ENCODE data around the gene BTK. TPM values are rescaled to one million over a fixed set of nuclear protein-coding genes. Genes with fewer than 3 reads are reported as not detected.

The BTK gene
- total and polyA plus RNA-seq, 9 of the 15 experiments (the other 6 are each of a cell fraction or from before 2014, with no cell fraction given): 14.9 to 93.4 (median 65.2) TPM

- TF ChIP-seq, protein P1, sequence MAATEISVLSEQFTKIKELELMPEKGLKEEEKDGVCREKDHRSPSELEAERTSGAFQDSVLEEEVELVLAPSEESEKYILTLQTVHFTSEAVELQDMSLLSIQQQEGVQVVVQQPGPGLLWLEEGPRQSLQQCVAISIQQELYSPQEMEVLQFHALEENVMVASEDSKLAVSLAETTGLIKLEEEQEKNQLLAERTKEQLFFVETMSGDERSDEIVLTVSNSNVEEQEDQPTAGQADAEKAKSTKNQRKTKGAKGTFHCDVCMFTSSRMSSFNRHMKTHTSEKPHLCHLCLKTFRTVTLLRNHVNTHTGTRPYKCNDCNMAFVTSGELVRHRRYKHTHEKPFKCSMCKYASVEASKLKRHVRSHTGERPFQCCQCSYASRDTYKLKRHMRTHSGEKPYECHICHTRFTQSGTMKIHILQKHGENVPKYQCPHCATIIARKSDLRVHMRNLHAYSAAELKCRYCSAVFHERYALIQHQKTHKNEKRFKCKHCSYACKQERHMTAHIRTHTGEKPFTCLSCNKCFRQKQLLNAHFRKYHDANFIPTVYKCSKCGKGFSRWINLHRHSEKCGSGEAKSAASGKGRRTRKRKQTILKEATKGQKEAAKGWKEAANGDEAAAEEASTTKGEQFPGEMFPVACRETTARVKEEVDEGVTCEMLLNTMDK (IDR thresholded peaks at IDR 0.05; ENCODE audit: borderline replicate concordance, insufficient read depth, low read depth, low read length, poor library complexity, severe bottlenecking): no peak
- TF ChIP-seq, protein P2, sequence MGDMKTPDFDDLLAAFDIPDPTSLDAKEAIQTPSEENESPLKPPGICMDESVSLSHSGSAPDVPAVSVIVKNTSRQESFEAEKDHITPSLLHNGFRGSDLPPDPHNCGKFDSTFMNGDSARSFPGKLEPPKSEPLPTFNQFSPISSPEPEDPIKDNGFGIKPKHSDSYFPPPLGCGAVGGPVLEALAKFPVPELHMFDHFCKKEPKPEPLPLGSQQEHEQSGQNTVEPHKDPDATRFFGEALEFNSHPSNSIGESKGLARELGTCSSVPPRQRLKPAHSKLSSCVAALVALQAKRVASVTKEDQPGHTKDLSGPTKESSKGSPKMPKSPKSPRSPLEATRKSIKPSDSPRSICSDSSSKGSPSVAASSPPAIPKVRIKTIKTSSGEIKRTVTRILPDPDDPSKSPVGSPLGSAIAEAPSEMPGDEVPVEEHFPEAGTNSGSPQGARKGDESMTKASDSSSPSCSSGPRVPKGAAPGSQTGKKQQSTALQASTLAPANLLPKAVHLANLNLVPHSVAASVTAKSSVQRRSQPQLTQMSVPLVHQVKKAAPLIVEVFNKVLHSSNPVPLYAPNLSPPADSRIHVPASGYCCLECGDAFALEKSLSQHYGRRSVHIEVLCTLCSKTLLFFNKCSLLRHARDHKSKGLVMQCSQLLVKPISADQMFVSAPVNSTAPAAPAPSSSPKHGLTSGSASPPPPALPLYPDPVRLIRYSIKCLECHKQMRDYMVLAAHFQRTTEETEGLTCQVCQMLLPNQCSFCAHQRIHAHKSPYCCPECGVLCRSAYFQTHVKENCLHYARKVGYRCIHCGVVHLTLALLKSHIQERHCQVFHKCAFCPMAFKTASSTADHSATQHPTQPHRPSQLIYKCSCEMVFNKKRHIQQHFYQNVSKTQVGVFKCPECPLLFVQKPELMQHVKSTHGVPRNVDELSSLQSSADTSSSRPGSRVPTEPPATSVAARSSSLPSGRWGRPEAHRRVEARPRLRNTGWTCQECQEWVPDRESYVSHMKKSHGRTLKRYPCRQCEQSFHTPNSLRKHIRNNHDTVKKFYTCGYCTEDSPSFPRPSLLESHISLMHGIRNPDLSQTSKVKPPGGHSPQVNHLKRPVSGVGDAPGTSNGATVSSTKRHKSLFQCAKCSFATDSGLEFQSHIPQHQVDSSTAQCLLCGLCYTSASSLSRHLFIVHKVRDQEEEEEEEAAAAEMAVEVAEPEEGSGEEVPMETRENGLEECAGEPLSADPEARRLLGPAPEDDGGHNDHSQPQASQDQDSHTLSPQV (IDR thresholded peaks at IDR 0.05): no peak
- no peak for TF ChIP-seq ZNF699 (CRISPR knock-in tag; IDR thresholded peaks at IDR 0.05; ENCODE audit: insufficient replicate concordance)
- TF ChIP-seq HIVEP1 (CRISPR knock-in tag; IDR thresholded peaks at IDR 0.05): peak; percentile 25; the same call in 1 of the 2 replicates
- TF ChIP-seq ZNF311 (CRISPR knock-in tag; IDR thresholded peaks at IDR 0.05): no peak
- TF ChIP-seq MIER1 (IDR thresholded peaks at IDR 0.05; ENCODE audit: low read depth): no peak
- TF ChIP-seq EP400 (IDR thresholded peaks at IDR 0.05): peak; percentile 95
- TF ChIP-seq ZBTB1 (CRISPR knock-in tag; IDR thresholded peaks at IDR 0.05; ENCODE audit: borderline replicate concordance, low read depth): no peak
- TF ChIP-seq, protein P3, sequence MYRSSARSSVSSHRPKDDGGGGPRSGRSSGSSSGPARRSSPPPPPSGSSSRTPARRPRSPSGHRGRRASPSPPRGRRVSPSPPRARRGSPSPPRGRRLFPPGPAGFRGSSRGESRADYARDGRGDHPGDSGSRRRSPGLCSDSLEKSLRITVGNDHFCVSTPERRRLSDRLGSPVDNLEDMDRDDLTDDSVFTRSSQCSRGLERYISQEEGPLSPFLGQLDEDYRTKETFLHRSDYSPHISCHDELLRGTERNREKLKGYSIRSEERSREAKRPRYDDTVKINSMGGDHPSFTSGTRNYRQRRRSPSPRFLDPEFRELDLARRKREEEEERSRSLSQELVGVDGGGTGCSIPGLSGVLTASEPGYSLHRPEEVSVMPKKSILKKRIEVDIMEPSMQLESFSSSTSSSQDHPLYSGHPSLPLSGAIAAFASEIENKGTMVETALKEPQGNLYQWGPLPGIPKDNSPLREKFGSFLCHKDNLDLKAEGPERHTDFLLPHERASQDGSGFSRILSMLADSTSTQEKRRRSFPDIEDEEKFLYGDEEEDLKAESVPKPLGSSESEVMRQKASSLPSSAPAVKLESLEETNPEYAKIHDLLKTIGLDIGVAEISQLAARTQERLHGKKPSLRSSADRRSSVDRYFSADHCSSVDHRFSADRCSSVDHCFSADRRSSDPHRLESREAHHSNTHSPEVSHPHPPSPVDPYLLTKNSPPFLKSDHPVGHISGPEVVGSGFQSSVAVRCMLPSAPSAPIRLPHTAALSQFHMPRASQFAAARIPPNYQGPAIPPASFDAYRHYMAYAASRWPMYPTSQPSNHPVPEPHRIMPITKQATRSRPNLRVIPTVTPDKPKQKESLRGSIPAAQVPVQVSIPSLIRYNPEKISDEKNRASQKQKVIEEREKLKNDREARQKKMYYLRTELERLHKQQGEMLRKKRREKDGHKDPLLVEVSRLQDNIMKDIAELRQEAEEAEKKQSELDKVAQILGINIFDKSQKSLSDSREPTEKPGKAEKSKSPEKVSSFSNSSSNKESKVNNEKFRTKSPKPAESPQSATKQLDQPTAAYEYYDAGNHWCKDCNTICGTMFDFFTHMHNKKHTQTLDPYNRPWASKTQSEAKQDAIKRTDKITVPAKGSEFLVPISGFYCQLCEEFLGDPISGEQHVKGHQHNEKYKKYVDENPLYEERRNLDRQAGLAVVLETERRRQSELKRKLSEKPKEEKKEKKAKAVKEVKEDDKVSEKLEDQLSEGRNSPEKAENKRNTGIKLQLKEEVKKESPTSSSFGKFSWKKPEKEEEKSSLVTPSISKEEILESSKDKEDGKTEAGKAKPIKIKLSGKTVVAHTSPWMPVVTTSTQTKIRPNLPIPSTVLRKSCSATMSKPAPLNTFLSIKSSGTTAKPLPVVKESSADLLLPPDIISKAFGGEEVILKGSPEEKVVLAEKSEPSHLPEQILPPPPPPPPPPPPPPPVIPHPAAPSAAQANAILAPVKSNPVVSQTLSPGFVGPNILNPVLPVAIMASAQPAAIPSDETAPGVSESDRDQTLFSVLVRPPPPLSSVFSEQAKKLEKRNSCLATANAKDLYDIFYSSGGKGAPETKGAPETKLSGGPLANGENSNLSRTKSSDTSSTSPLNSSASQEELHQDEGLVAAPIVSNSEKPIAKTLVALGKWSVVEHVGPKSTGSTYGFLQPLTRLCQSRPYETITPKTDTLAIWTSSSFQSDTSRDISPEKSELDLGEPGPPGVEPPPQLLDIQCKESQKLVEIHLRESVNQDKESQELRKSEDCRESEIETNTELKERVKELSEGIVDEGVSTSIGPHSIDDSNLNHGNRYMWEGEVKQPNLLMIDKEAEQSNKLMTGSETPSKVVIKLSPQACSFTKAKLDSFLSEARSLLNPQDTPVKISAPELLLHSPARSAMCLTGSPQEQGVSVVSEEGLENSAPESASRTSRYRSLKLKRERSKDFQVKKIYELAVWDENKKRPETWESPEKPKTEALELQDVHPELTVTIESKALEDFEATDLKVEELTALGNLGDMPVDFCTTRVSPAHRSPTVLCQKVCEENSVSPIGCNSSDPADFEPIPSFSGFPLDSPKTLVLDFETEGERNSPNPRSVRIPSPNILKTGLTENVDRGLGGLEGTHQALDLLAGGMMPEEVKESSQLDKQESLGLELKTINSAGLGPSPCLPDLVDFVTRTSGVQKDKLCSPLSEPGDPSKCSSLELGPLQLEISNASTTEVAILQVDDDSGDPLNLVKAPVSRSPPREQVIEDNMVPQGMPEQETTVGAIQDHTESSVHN (IDR thresholded peaks at IDR 0.05; ENCODE audit: borderline replicate concordance in 1 of 2, low read depth in 1 of 2): peak in 1 of 2 experiments; percentile 87; a peak in 2 of 4 replicates
- TF ChIP-seq BRCA1 (IDR thresholded peaks at IDR 0.05): no peak
- TF ChIP-seq BRCA1 (CRISPR knock-in tag; IDR thresholded peaks at IDR 0.05): no peak
Observed at GRCh38 chrX:101407748-101408531, 21.9 kb upstream of the BTK start, which contains the start of the genes GLA and HNRNPH2 (continued).
